Astrocyte of the cerebellum (primary cell): ENCODE data around the gene CCER1.

Source experiments
- DNase-seq: peaks from one replicate; pipeline ENCODE4 v3.0.0-alpha.2; 2011; ENCODE audit warnings: low read depth
- H3K4me3 ChIP-seq: 2 replicates; pipeline ENCODE4 v1.5.1; 2011; ENCODE audit warnings: mild to moderate bottlenecking, low read depth, low read length, moderate library complexity
- in situ Hi-C: cut with HindIII; loops from 2 replicates; pipeline ENCODE4 v1.10.0; 2017; ENCODE audit warnings: low sequenced_read_pairs
- TF ChIP-seq, protein P1 (sequence below): IDR thresholded peaks from 2 replicates; pipeline ENCODE4 v1.5.1; 2012; ENCODE audit warnings: low read length, low read depth, moderate library complexity, mild to moderate bottlenecking; ENCODE audit errors: missing control alignments

Gene CCER1

DNA sequence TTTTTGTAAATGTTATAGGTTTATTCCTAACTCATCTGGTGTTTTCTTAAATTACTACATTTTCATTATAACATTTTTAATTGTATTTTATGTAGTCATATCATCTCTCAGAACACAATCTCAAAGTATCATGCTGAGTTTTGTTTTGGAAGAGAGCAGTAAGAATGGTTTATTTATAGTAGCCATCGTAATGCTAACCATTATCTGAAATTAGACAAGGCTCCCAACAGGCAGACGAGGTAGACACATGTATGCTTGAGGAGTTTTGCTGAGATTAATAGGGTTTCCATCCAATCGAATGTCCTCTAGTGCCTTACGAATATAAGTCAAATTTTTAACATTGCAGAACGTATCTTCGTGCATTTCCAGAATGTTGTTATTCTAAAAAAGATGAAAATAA lies 9.0 kb upstream of the CCER1 start:
- TF ChIP-seq, protein P1, sequence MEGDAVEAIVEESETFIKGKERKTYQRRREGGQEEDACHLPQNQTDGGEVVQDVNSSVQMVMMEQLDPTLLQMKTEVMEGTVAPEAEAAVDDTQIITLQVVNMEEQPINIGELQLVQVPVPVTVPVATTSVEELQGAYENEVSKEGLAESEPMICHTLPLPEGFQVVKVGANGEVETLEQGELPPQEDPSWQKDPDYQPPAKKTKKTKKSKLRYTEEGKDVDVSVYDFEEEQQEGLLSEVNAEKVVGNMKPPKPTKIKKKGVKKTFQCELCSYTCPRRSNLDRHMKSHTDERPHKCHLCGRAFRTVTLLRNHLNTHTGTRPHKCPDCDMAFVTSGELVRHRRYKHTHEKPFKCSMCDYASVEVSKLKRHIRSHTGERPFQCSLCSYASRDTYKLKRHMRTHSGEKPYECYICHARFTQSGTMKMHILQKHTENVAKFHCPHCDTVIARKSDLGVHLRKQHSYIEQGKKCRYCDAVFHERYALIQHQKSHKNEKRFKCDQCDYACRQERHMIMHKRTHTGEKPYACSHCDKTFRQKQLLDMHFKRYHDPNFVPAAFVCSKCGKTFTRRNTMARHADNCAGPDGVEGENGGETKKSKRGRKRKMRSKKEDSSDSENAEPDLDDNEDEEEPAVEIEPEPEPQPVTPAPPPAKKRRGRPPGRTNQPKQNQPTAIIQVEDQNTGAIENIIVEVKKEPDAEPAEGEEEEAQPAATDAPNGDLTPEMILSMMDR, result no peak
- in situ Hi-C loops, result no loop called here
- H3K4me3 ChIP-seq, result no peak overlapping the region
- no peak for DNase-seq

DNA sequence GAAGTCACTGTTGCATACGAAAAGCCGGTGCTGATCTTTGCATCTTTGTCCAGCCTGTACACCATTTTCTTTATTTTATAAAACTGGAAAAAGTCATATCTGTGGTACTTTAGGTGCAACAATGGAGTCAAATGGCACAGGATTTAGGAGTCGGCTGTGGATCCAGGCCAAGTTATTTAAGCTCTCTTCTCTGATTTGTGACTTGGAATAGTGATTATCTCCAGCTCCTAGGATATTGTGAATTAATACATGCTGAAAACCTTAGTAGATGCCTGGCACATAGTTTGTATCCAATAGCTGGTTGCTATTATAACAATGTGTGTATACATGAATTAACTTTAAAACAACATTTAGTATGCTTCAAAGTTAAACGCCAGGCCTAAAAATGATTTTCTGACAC lies 6.2 kb upstream of the CCER1 start:
- in situ Hi-C loops, result no loop called here
- H3K4me3 ChIP-seq, result no peak overlapping the region
- DNase-seq, result no peak
- TF ChIP-seq, protein P1, result no peak

DNA sequence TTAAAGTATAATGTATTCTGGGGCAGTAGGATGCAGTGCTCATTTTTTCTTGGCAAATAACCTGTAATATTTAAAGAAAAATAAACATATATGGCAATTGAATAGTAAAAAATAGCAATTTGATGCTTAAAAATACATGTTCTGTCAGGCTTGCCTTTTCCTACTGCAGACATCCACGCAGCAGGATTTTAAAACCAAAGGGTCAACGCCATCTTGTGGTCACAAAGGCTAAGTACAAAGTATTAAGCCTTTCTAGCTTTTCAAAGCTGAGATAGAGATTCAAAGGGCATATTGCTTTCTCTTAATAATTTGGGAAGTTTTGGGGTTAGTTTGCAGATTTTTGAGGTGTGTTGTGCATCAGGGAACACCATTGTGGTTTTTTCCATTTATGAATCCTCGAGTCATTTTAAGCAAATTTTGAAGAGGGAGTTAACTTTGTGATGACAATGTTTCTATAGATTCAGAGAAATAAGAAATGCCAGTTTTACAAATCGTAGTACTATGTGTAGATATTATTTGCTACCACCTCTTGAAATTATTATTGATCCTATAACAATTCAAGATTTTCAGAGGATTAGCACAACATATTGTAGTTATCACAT lies 4.7 kb upstream of the CCER1 start:
- in situ Hi-C loops, result no loop called here
- TF ChIP-seq, protein P1, result peak; percentile 76
- no peak overlapping the region for H3K4me3 ChIP-seq
- DNase-seq, result peak; percentile 32

DNA sequence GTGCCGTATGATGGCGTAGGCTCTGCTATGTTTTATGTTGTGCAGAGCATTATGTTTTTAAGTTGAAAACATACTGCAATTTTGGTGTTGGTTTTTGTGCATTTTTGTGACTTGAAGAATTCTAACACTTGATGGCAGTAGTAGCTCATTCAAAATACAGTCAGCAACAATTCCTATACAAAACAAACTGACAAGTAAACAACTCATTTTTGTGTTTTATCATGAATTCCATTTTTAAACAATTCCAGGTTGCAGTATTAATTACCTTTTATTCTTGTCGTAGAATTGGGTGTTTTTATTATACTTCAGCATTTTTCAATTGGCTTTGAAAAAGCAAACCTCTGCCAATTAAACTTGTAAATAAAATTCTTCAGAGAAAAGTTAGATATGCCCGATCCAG lies 4.1 kb upstream of the CCER1 start:
- TF ChIP-seq, protein P1, result no peak
- no peak for DNase-seq
- no peak overlapping the region for H3K4me3 ChIP-seq
- in situ Hi-C loops, result no loop called here

DNA sequence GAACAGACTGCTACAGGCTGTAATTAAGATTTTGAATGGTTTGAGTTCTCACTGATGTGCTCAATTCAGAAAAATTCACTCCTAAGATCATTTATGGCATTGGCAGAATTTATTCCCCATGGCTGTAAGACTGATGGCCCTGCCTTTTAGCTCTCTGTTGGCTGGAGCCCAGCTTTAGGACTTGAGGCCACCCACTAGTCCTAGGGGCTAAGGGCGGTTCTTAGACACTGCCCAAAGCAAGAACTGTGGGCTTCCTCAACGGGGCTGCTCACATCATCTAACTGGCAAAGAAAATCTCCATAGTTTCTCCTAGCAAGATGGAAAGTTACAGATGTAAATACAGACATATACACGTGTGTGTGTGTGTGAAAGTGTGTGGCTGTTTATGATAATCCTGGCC lies 3.4 kb upstream of the CCER1 start:
- in situ Hi-C loops, result no loop called here
- TF ChIP-seq, protein P1, result no peak
- DNase-seq, result no peak
- H3K4me3 ChIP-seq, result no peak overlapping the region

DNA sequence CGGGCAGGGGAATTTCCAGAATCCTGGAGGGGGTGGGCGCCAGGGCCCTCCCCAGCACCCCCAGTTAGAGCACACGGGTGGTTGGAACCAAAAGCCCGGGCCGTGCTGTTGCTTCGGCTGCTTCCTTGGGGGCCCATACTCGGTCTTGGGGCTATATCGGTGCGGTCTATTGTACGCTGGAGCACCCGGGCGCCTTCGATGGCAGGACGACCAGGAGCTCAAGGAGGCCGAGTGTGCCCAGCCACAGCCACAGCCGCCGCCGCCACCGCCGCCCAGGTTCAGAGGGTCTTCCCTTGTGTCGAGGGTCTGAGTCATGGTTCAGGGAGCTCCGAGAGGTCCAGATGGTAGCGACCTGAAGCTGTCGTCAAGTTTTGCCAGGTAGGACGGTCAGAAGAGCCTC lies 548 bp downstream of the CCER1 start:
- no peak overlapping the region for H3K4me3 ChIP-seq
- in situ Hi-C loops, result no loop called here
- TF ChIP-seq, protein P1, result no peak
- no peak for DNase-seq

DNA sequence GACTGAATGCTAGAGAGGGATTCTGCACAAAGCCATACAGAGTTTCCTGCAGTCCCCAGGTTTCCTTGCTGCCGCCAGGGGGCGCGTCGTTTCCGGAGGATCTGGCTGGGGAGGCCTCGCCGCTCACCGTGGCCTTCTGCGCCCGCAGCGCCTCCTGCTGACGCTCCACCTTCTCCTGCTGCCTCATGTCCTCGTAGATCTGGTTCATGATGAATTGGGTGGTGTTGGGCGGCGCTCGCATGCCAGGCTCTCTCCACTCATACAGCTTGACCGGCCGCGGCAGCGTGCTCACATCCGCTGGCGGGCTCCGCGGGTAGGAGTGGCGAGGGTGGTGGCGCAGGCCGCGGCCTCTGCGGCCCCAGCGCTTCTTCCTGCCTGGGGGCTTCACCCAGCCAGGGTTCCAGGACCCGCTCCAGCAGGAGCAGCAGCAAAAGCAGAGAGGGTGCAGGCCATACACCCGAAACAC lies 987 bp downstream of the CCER1 start:
- H3K4me3 ChIP-seq, result no peak overlapping the region
- TF ChIP-seq, protein P1, result peak; percentile 20
- DNase-seq, result no peak
- in situ Hi-C loops, result no loop called here
